ENCODE results near the gene STK40. TPM values are rescaled to one million over a fixed set of nuclear protein-coding genes. Genes with fewer than 3 reads are reported as not detected.

The STK40 gene
- polyA plus RNA-seq, 3 donors, result 40.2 to 65.9 (median 55.8) TPM

GRCh38 chr1:36393686-36394085, 8.0 kb upstream of the STK40 start:
- peaks cover 0 to 1% (median 0%) of the 10 kb centered on the region in 7 donors for H3K9me3 Mint-ChIP-seq
- peaks cover 51% of the 10 kb centered on the region for H3K4me1 Mint-ChIP-seq
- peaks cover 45 to 67% of the 10 kb centered on the region in 2 donors for H3K36me3 Mint-ChIP-seq
- Histone ChIP-seq H2AFZ (ENCODE audit: insufficient read depth, low read depth, low read length, poor library complexity, severe bottlenecking) (no peak overlapping the region), H3K27ac (ENCODE audit: low read depth in 1 of 2, low read length in 2 of 2) (peak overlapping the region in 1 of 2 donors; percentile 15), H3K4me3 (replicated peaks in 1 of 3; ENCODE audit: low read depth in 2 of 3, low read length in 3 of 3) (no peak overlapping the region), H4K20me1 (ENCODE audit: insufficient read depth, low read length) (peaks cover 12% of the 10 kb centered on the region), H3K36me3 (replicated peaks in 1 of 2; ENCODE audit: control insufficient read depth in 1 of 2, insufficient read depth in 2 of 2, low read length in 2 of 2) (peaks cover 34 to 46% of the 10 kb centered on the region in 2 donors), H3K79me2 (ENCODE audit: insufficient read depth, low read length) (peaks cover 61% of the 10 kb centered on the region), H3K9me3 (replicated peaks in 1 of 2; ENCODE audit: control insufficient read depth in 1 of 2, insufficient read depth in 1 of 2, low read length in 2 of 2) (no peaks in the 10 kb centered on the region), H3K4me1 (ENCODE audit: control insufficient read depth in 1 of 2, insufficient read depth in 2 of 2, low read length in 2 of 2) (peaks cover 43 to 53% of the 10 kb centered on the region in 2 donors), H3K4me2 (replicated peaks; ENCODE audit: extremely low read depth, low read length, poor library complexity, severe bottlenecking) (no peak overlapping the region), H3K27me3 (ENCODE audit: control insufficient read depth in 2 of 2, insufficient read depth in 2 of 2, low read length in 2 of 2) (no peaks in the 10 kb centered on the region), H3K9ac (ENCODE audit: insufficient read depth, low read length, poor library complexity, severe bottlenecking) (no peak overlapping the region)
- no peak for TF ChIP-seq CTCF (IDR thresholded peaks at IDR 0.05)
- 98% methylated on average over 19 of the region's 19 CpGs for WGBS (ENCODE audit: insufficient coverage)
- peak overlapping the region in 2 of 7 donors; percentile 21 to 68 for H3K27ac Mint-ChIP-seq
- intact Hi-C loops (cut with micrococcal nuclease), result no loop called here
- peaks cover 0 to 1% (median 0%) of the 10 kb centered on the region in 3 donors for H3K27me3 Mint-ChIP-seq (ENCODE audit: low read depth in 3 of 3)
- no peak for DNase-seq
- no peak overlapping the region for H3K4me3 Mint-ChIP-seq

- H3K27ac Mint-ChIP-seq, result peak overlapping the region in 1 of 7 donors; percentile 42
- intact Hi-C loops (cut with micrococcal nuclease), result no loop called here
- WGBS (ENCODE audit: insufficient coverage), result 89% methylated on average over 2 of the region's 4 CpGs
Observed at GRCh38 chr1:36392836-36393235, 7.1 kb upstream of the STK40 start.

More at GRCh38 chr1:36392836-36393235, 7.1 kb upstream of the STK40 start:
- DNase-seq, result no peak
- H3K36me3 Mint-ChIP-seq, result peaks cover 45 to 67% of the 10 kb centered on the region in 2 donors
- Histone ChIP-seq H4K20me1 (ENCODE audit: insufficient read depth, low read length) (peaks cover 12% of the 10 kb centered on the region), H3K79me2 (ENCODE audit: insufficient read depth, low read length) (peaks cover 64% of the 10 kb centered on the region), H3K9me3 (replicated peaks in 1 of 2; ENCODE audit: control insufficient read depth in 1 of 2, insufficient read depth in 1 of 2, low read length in 2 of 2) (no peaks in the 10 kb centered on the region), H2AFZ (ENCODE audit: insufficient read depth, low read depth, low read length, poor library complexity, severe bottlenecking) (no peak overlapping the region), H3K4me1 (ENCODE audit: control insufficient read depth in 1 of 2, insufficient read depth in 2 of 2, low read length in 2 of 2) (peaks cover 47 to 56% of the 10 kb centered on the region in 2 donors), H3K9ac (ENCODE audit: insufficient read depth, low read length, poor library complexity, severe bottlenecking) (no peak overlapping the region), H3K27me3 (ENCODE audit: control insufficient read depth in 2 of 2, insufficient read depth in 2 of 2, low read length in 2 of 2) (no peaks in the 10 kb centered on the region), H3K4me2 (replicated peaks; ENCODE audit: extremely low read depth, low read length, poor library complexity, severe bottlenecking) (no peak overlapping the region), H3K36me3 (replicated peaks in 1 of 2; ENCODE audit: control insufficient read depth in 1 of 2, insufficient read depth in 2 of 2, low read length in 2 of 2) (peaks cover 34 to 46% of the 10 kb centered on the region in 2 donors), H3K27ac (ENCODE audit: low read depth in 1 of 2, low read length in 2 of 2) (peak overlapping the region in 1 of 2 donors; percentile 15), H3K4me3 (replicated peaks in 1 of 3; ENCODE audit: low read depth in 2 of 3, low read length in 3 of 3) (no peak overlapping the region)
- TF ChIP-seq CTCF (IDR thresholded peaks at IDR 0.05), result no peak
- no peak overlapping the region for H3K4me3 Mint-ChIP-seq
- H3K9me3 Mint-ChIP-seq, result peaks cover 0 to 1% (median 0%) of the 10 kb centered on the region in 7 donors
- H3K4me1 Mint-ChIP-seq, result peaks cover 55% of the 10 kb centered on the region
- H3K27me3 Mint-ChIP-seq (ENCODE audit: low read depth in 3 of 3), result peaks cover 0 to 1% (median 0%) of the 10 kb centered on the region in 3 donors

Data from CD14-positive monocyte (primary cell).